ENCODE results near the gene SF3B2. TPM values are rescaled to one million over a fixed set of nuclear protein-coding genes. Genes with fewer than 3 reads are reported as not detected.

Gene SF3B2
- total RNA-seq, 1 donor from 2014 or later, result 201 TPM

DNA sequence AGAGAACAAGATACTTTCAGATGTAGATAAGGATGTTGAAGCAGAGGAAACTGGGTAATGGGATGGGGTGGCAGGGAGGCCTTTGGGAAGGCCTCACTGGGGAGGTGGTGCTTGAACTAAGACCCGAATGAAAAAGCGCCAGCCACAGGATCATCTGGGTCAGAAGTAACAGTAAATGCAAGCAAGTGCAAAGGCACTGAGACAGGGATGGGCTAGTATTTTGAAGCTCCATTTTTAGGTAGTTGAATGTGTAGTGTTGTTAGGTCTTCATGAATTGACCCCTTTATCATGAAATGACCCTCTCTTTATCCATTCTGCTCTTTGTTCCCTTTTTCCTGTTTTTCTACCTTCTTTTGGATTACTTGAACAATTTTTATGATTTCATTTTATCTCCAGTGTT, 11.7 kb downstream of the SF3B2 start:
- Mint-ChIP-seq H3K4me1 (peaks cover 2% of the 10 kb centered on the region), H3K36me3 (peaks cover 67% of the 10 kb centered on the region), H3K9me3 (peaks cover 12% of the 10 kb centered on the region), H3K27me3 (ENCODE audit: low read depth) (no peaks in the 10 kb centered on the region), H3K27ac (no peak overlapping the region), H3K4me3 (no peak overlapping the region)
- no peak for DNase-seq (ENCODE audit: low spot score in 2 of 2, unreplicated experiment in 2 of 2)
- no peak for TF ChIP-seq CTCF (IDR thresholded peaks at IDR 0.05; ENCODE audit: unreplicated experiment)

DNA sequence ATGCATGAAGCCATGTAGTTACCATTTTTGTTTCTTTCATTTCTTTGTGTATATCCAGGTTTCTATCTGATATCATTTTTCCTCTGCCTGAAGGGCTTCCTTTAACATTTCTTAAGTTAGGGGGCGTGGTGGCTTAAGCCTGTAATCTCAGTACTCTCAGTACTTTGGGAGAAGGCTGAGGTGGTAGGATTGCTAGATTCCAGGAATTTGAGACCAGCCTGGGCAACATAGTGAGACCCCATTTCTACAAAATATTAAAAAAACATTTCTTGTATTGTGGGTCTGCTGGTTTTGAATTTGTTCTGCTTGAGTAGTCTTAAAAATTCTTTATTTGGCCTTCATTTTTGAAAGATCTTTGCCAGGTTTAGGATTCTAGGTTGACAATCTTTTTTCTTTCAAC, 12.4 kb downstream of the SF3B2 start:
- Mint-ChIP-seq H3K27ac (no peak overlapping the region), H3K27me3 (ENCODE audit: low read depth) (no peaks in the 10 kb centered on the region), H3K4me3 (no peak overlapping the region), H3K9me3 (peaks cover 12% of the 10 kb centered on the region), H3K4me1 (peaks cover 6% of the 10 kb centered on the region), H3K36me3 (peaks cover 65% of the 10 kb centered on the region)
- no peak for DNase-seq (ENCODE audit: low spot score in 2 of 2, unreplicated experiment in 2 of 2)
- no peak for TF ChIP-seq CTCF (IDR thresholded peaks at IDR 0.05; ENCODE audit: unreplicated experiment)

- Mint-ChIP-seq H3K4me1 (peaks cover 14% of the 10 kb centered on the region), H3K36me3 (peaks cover 50% of the 10 kb centered on the region), H3K9me3 (peaks cover 12% of the 10 kb centered on the region), H3K27me3 (ENCODE audit: low read depth) (no peaks in the 10 kb centered on the region), H3K4me3 (no peak overlapping the region), H3K27ac (no peak overlapping the region)
- no peak for TF ChIP-seq CTCF (IDR thresholded peaks at IDR 0.05; ENCODE audit: unreplicated experiment)
- no peak for DNase-seq (ENCODE audit: low spot score in 2 of 2, unreplicated experiment in 2 of 2)
Measured at GRCh38 chr11:66066751-66067150, 14.6 kb downstream of the SF3B2 start.

DNA sequence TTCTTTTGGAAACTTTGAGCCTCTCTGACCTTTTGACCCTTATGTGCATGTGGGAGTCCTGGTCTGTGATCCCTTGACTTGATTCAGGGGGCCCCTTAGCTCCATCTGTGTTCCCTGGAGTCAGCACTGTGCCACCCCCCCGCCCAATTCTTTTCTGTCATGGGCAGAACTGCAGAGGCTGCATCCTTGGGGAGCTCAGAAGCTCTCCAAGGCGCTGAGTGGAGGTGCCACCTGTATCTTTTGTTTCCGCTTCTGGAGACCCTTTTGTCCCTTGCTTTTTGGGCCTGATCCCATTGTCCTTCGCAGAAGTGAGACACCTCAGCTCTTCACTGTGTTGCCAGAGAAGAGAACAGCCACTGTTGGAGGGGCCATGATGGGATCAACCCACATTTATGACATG, 15.5 kb downstream of the SF3B2 start:
- Mint-ChIP-seq H3K27me3 (ENCODE audit: low read depth) (no peaks in the 10 kb centered on the region), H3K27ac (peak overlapping the region; percentile 91), H3K4me1 (peaks cover 23% of the 10 kb centered on the region), H3K36me3 (peaks cover 48% of the 10 kb centered on the region), H3K9me3 (peaks cover 12% of the 10 kb centered on the region), H3K4me3 (no peak overlapping the region)
- TF ChIP-seq CTCF (IDR thresholded peaks at IDR 0.05; ENCODE audit: unreplicated experiment), result no peak
- peak in 1 of 2 experiments; percentile 27 for DNase-seq (ENCODE audit: low spot score in 2 of 2, unreplicated experiment in 2 of 2)

DNA sequence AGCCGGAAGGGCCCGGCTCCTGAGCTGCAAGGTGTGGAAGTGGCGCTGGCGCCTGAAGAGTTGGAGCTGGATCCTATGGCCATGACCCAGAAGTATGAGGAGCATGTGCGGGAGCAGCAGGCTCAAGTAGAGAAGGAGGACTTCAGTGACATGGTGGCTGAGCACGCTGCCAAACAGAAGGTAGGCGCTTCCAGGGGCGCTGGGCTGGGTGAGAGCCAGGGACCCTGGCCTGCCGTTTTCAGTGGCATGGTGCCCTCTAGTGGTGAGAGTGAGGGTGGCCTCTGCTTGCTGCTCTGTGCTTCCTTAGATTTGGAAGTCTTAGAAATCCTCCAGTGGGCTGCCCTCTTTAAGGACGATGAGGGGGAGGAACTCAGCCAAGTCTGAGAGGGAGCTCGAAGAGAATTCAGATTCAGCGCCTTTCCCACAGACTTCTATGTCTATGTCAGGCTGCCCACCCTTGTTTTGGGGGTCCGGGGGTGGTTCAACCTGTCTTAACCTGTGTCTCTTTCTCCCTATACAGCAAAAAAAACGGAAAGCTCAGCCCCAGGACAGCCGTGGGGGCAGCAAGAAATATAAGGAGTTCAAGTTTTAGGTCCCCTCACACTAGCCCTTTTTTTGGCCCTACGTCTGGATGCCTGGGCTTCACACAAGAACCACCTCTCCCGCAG, 16.1 kb downstream of the SF3B2 start:
- peaks cover 26% of the 10 kb centered on the region for H3K4me1 Mint-ChIP-seq
- peak overlapping the region; percentile 77 for H3K4me3 Mint-ChIP-seq
- peak; percentile 63 to 87 for DNase-seq (ENCODE audit: low spot score in 2 of 2, unreplicated experiment in 2 of 2)
- peak; percentile 87 for TF ChIP-seq CTCF (IDR thresholded peaks at IDR 0.05; ENCODE audit: unreplicated experiment)
- peaks cover 42% of the 10 kb centered on the region for H3K36me3 Mint-ChIP-seq
- H3K9me3 Mint-ChIP-seq, result peaks cover 8% of the 10 kb centered on the region
- H3K27me3 Mint-ChIP-seq (ENCODE audit: low read depth), result no peaks in the 10 kb centered on the region
- H3K27ac Mint-ChIP-seq, result peak overlapping the region; percentile 91
